Activated naive CD8-positive, alpha-beta T cell treated with anti-CD3 and anti-CD28 coated beads, Interleukin-2, amount 50 U/mL, for 24 hours (primary cell): ENCODE measurements around the gene SAPCD2.

ENCODE experiments used
- ATAC-seq: fragments of 150-1000 bp; cut with Tn5 transposase; one replicate; pipeline ENCODE4 v1.10.0; 2021
- DNase-seq: peaks from one replicate; pipeline ENCODE4 v3.0.0; 2021
- H3K27ac Mint-ChIP-seq: one replicate; pipeline ENCODE4 v1.8.0; 2021; ENCODE audit warnings: mild to moderate bottlenecking, mixed read lengths
- H3K27me3 Mint-ChIP-seq: one replicate; pipeline ENCODE4 v1.8.0; 2021; ENCODE audit warnings: mixed read lengths
- H3K36me3 Mint-ChIP-seq: one replicate; pipeline ENCODE4 v1.8.0; 2021; ENCODE audit warnings: low read depth, mixed read lengths
- H3K4me1 Mint-ChIP-seq: one replicate; pipeline ENCODE4 v1.8.0; 2021; ENCODE audit warnings: mixed read lengths
- H3K4me3 Mint-ChIP-seq: one replicate; pipeline ENCODE4 v1.8.0; 2021; ENCODE audit warnings: mild to moderate bottlenecking, moderate library complexity, mixed read lengths
- H3K9me3 Mint-ChIP-seq: one replicate; pipeline ENCODE4 v1.8.0; 2021; ENCODE audit warnings: mixed read lengths

SAPCD2 gene

DNA sequence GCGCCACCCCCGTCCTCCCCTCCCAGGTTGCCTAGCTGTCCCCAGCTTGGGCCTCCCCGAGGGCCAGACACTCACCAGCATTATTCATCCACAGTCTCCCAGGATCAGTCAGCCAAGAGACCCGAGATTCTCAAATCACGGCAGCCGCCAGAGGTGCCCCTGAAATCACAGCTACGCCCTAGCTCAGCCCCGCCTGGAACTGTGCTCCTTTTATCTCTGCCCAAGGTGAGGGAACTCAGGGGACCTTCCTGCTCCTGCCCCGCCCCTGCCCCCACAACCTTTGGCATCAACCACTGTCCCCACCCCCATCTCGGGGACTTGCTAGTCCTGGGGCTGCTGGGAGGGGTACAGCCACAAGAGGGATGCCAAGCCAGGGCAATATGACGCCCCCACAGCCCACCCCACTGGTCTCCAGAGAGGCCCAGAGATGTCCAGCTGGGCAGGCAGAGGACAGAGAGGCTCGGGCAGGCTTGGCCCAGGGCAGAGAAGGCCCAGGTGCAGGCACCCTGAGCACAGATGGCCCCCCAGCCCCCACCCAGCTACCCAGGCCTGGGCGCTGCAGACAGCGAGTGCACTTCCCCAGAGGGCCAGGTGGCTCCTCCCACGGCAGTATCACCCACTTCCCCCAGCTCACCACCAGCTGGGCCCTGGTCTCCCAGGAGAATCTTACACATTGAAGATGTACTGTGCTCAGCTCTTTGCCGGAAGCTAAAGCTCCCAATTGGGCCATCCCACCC is 38.3 kb downstream of the SAPCD2 start, which contains the start of gene FUT7:
Gene FUT7, minus strand, starts transcription at position 185 of the 737 bp plus-strand sequence. Its CDS starts 97 bp downstream, at position 88.
- Mint-ChIP-seq H3K9me3 (no peaks in the 10 kb centered on the region), H3K4me3 (peak within 1 kb of the TSS; percentile 30), H3K27ac (no peak within 1 kb of the TSS), H3K27me3 (peaks cover 4% of the 10 kb centered on the region), H3K4me1 (peaks cover 51% of the 10 kb centered on the region), H3K36me3 (no peaks in the 10 kb centered on the region)
- DNase-seq, result no peak
- ATAC-seq, result no peak

DNA sequence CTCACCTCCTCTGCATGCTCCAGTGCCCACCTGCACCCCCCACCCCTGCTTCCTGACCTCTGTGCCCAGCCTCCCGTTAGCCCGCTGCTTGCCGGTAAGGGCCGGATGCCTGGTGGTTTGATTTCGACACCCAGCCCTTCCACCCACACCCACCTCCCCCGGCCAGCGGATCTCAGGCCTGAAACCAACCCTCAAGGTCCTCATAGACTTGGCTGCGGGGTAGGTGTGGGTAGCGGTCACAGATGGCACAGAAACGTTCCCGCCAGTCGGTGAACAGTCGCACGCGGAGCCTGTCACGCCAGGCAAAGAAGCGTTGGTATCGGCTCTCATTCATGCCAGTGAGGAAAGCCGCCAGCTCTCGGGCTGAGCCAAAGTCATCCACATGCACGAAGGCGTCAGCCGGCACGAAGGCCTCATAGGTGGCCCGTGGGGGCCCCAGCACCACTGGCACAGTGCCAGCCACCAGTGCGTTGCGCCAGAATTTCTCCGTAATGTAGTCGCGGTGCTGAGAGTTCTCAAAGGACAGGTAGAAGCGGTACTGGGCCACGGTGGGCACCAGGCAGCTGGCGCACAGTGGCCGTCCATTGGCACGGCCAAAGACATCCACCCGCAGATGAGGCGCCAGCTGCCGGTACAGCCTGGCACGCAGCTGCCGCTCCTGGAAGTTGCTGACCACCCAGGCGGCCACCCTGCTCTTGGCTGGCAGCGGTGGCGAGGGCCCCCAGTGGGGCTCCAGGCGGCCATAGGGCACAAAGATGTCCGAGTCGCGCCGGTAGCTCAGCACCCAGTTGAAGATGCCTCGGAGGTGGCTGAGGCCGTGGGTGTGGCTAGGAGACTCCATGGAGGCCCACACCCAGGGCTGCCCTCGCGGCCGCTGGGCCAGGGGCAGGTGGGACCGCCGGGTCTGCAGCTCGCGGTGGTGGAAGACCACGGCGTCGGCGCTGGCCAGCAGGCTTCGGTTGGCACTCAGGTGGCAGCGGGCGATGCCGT is 39.5 kb downstream of the SAPCD2 start:
- Mint-ChIP-seq H3K27me3 (peaks cover 4% of the 10 kb centered on the region), H3K4me3 (peak overlapping the region; percentile 42), H3K27ac (no peak overlapping the region), H3K4me1 (peaks cover 51% of the 10 kb centered on the region), H3K9me3 (no peaks in the 10 kb centered on the region), H3K36me3 (no peaks in the 10 kb centered on the region)
- DNase-seq (peak; percentile 58), ATAC-seq (no peak)

DNA sequence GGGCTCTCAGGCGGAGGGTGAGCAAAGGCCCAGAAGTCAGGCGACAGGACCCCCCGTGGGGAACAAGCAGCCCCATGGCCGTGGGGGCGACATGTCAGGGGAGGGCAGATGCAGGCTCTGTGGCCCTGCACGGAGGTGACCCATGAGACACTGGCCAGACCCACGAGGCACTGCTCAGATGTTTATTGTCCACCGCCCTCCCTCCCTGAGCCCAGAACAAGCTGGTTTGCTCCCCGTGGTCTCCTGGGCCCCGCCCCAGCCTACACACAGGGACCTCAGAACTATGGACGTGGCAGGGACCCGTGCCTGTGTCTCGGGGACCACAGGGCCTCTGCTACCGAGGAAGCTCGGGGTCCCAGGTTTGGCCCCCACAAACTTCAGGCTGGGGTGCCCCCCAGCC is 40.4 kb downstream of the SAPCD2 start:
- Mint-ChIP-seq H3K4me3 (peak overlapping the region; percentile 51), H3K9me3 (no peaks in the 10 kb centered on the region), H3K27ac (no peak overlapping the region), H3K36me3 (no peaks in the 10 kb centered on the region), H3K4me1 (peaks cover 48% of the 10 kb centered on the region), H3K27me3 (peaks cover 4% of the 10 kb centered on the region)
- DNase-seq (no peak), ATAC-seq (no peak)

DNA sequence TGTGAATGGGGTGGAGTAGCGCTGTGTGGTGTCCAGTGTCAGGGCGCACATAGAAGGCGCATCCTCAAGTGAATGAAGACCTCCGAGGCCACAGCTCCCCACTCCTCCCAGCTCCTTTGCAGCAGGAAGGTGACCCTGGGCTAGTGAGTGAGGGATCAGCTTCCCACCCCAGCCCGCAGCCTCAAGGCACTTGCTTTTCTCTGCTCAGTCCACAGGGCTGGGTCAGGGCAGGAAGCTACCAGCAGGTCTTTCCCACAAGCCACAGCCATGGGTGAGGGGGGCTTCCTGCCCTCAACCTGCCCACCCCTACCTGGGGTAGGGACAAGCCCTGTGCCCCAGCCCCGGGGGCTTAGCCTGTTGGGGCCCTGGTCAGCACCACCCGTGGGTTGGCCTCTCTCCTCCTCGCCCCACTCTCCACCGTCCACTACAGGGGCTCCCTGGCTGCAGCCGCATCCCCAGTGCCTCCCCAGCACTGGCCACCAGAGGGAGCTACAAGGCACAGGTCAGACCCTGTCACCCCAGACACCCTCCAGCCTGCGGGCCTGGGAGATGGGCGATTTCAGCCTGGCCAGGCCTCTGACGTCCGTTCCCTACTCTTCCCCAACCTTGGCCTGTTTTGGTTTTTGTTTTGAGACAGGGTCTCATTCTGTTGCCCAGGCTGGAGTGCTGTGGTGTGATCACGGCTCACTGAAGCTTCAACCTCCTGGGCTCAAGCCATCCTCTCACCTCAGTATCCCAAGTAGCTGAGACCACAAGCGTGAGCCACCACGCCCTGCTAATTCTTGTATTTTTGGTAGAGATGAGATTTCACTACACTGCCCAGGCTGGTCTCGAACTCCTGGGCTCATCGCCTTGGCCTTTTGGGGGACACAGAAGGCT is 41.1 kb downstream of the SAPCD2 start:
- Mint-ChIP-seq H3K36me3 (no peaks in the 10 kb centered on the region), H3K4me3 (peak overlapping the region; percentile 66), H3K4me1 (peaks cover 41% of the 10 kb centered on the region), H3K27me3 (peaks cover 4% of the 10 kb centered on the region), H3K9me3 (no peaks in the 10 kb centered on the region), H3K27ac (no peak overlapping the region)
- ATAC-seq (peak; percentile 41), DNase-seq (peak; percentile 88)

DNA sequence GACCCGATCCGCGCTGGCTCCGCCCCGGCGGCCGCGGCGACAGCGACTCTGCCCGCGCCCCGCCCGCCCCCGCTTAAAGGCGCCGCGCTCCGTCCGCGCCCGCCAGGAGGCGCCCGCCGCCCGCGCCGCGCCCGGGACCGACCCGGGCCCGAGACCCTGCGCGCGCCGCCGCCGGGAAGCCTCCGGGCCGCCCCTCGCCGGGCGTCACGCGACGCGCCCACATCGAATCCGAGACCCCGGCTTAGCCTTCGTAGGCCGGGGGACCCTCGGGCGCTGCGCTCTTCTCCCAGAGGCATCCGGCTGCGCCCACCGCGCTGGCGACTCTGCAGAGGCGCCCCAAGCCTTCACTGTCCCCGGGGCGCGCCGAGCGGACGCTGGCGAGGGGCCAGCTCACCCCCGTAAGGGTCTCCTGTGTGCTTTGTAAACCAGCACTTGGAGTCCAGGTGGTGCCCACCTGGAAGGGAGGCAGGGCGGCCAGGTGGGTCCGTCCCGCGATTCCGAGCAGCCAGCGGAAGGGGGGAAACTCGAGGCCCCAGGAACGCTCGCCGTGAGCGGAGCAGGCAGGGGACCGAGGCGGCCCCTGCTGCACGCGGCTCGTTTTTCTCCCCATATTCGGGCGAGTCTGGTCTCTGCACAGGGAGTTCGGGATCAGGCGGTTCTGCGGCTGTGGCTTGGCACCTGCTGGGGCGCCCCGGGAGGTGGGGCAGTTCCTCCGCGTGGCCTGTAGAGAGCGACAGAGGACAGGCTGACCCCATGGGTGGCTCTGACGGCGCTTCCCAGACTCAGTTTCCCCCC is 41.9 kb downstream of the SAPCD2 start:
- ATAC-seq (peak; percentile 50), DNase-seq (peak; percentile 70)
- no peaks in the 10 kb centered on the region for H3K9me3 Mint-ChIP-seq
- peaks cover 4% of the 10 kb centered on the region for H3K27me3 Mint-ChIP-seq
- H3K4me3 Mint-ChIP-seq, result peak overlapping the region; percentile 66
- no peaks in the 10 kb centered on the region for H3K36me3 Mint-ChIP-seq
- no peak overlapping the region for H3K27ac Mint-ChIP-seq
- peaks cover 37% of the 10 kb centered on the region for H3K4me1 Mint-ChIP-seq

DNA sequence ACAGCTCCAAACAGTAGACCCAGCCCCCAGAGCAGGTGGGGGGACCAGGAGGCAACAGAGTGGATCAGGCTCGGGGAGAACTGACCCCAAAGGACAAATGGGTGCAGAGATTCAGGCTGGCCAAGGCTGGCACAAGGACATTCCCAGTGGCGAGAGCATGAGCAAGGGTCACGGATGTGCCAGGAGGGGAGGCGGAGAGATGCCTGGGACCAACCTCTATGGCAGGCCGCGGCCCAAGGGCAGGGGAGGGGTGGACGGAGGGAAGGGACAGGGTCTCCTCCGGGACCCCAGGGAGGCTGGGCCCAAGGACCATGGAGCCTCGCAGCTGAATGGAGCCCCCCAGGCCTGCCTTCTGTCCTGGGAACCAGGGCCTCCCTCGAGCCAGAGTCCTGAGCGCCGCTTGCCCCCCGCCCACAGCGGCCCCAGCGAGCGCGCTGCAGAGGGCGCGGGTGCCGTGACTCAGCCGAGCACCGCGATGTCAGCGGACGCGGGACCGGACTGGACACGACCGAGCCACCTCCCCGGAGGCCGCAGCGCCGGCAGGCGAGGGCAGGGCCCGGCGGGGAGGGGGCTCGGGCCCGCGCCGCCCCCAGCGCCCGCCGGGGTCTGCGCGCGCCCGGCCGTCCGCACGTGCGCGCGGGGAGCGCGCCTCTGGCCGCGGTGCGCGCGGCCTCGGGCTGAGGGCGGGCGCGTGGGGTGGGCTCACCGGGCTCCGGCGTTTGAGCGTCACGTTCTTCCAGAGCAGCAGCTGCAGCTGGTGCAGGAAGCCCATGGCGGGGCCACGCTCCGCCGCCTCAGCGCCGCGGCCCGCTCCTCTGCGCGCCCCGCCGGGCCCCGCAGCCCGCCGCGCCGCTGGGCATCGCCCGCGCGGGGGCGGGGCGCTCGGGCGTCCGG is 42.7 kb downstream of the SAPCD2 start, which contains the start of gene ABCA2:
Gene ABCA2, minus strand, starts transcription at position 869 of the 894 bp plus-strand sequence. Its CDS starts 97 bp downstream, at position 772.
- Mint-ChIP-seq H3K4me3 (peak within 1 kb of the TSS; percentile 69), H3K27me3 (peaks cover 4% of the 10 kb centered on the region), H3K9me3 (no peaks in the 10 kb centered on the region), H3K4me1 (peaks cover 32% of the 10 kb centered on the region), H3K36me3 (no peaks in the 10 kb centered on the region), H3K27ac (no peak within 1 kb of the TSS)
- DNase-seq (no peak), ATAC-seq (no peak)

DNA sequence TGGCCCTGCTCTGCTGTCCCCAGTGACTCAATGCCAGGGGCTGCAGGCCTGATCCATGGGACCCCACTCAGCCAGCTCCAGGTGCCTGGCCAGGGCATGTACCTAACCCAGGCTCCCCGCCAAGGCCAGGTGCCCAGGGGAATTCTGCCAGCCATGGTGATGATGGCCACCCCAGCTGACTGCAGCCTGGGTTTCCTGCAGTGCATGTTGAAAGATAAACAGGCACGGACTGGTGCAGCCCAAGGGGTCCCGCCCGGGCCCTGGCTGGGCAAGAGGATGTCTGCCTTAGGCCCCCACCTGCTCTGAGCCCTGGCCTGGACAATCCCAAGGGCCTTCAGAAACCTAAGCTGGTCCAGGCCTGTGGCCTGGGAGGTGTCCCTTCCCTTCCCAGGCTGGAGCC is 43.5 kb downstream of the SAPCD2 start:
- H3K4me1 Mint-ChIP-seq, result peaks cover 28% of the 10 kb centered on the region
- H3K4me3 Mint-ChIP-seq, result no peak overlapping the region
- no peak overlapping the region for H3K27ac Mint-ChIP-seq
- H3K36me3 Mint-ChIP-seq, result no peaks in the 10 kb centered on the region
- no peak for ATAC-seq
- no peak for DNase-seq
- no peaks in the 10 kb centered on the region for H3K9me3 Mint-ChIP-seq
- peaks cover 4% of the 10 kb centered on the region for H3K27me3 Mint-ChIP-seq

DNA sequence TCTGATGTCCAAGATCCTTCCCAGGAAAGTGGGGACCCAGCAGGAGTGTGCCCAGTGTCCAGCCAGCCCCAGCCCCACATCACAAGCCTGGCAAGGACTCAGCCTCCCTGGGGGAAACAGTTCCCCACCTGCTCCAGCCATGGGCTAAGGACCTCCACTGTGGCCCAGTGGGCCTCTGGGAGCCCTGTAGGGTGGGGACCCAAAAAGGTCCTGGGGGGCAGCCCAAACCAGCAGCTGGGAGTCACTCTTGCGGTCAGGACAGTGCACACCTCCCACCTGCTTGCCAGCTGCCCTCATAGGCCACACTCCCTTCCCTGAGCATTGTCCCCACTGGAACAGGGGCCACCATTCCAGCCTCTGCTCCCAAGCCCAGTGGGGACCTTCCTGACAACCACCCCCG is 44.0 kb downstream of the SAPCD2 start:
- peaks cover 27% of the 10 kb centered on the region for H3K4me1 Mint-ChIP-seq
- H3K36me3 Mint-ChIP-seq, result no peaks in the 10 kb centered on the region
- peaks cover 4% of the 10 kb centered on the region for H3K27me3 Mint-ChIP-seq
- DNase-seq (no peak), ATAC-seq (no peak)
- no peak overlapping the region for H3K4me3 Mint-ChIP-seq
- no peak overlapping the region for H3K27ac Mint-ChIP-seq
- H3K9me3 Mint-ChIP-seq, result no peaks in the 10 kb centered on the region

DNA sequence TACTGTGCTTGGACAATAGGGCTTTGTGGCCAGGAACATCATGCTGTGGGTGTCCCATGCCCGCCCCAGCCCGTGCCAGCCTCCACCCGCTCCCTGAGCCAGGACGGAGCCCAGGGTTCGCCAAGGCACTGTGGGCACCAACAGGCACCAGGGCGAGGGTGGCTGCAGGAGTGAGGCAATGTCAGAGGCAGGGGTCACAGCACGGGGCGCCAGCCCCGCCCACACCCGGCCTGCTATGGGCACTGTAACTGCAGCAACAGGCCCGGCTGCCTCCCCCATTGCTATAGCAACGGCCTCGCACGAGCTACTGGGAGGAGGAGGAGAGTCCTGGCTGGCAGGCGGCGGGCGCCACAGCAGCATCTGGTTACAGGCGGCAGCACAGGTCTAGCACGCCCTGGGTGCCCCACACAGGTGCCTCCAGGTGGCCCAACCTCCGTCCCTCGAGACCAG is 44.8 kb downstream of the SAPCD2 start:
- DNase-seq, result no peak
- Mint-ChIP-seq H3K4me3 (no peak overlapping the region), H3K27ac (no peak overlapping the region), H3K27me3 (peaks cover 4% of the 10 kb centered on the region), H3K4me1 (peaks cover 23% of the 10 kb centered on the region), H3K36me3 (no peaks in the 10 kb centered on the region), H3K9me3 (no peaks in the 10 kb centered on the region)
- ATAC-seq, result no peak

DNA sequence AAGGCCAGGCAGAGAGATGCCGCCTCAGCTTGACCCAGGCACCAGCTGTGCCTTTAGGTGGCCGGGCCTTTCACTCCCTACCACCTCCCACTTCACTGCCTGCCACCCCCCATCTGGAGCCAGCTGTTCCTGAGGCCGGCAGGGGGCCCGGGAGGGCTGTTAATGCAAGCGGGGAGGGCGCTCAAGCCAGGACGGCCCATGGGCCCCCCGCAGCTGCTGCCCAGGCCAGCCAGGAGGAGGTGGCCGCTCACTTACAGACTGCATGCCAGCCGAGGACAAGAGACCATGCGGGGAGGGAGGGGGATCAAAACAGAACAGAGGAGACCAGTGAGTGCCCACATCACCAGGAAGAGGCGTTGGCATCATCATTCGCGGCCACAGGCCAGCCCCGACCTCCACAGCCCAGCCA is 46.8 kb downstream of the SAPCD2 start:
- no peak overlapping the region for H3K4me3 Mint-ChIP-seq
- H3K27ac Mint-ChIP-seq, result no peak overlapping the region
- DNase-seq (no peak), ATAC-seq (no peak)
- H3K4me1 Mint-ChIP-seq, result peaks cover 4% of the 10 kb centered on the region
- H3K27me3 Mint-ChIP-seq, result peaks cover 2% of the 10 kb centered on the region
- no peaks in the 10 kb centered on the region for H3K36me3 Mint-ChIP-seq
- H3K9me3 Mint-ChIP-seq, result no peaks in the 10 kb centered on the region

DNA sequence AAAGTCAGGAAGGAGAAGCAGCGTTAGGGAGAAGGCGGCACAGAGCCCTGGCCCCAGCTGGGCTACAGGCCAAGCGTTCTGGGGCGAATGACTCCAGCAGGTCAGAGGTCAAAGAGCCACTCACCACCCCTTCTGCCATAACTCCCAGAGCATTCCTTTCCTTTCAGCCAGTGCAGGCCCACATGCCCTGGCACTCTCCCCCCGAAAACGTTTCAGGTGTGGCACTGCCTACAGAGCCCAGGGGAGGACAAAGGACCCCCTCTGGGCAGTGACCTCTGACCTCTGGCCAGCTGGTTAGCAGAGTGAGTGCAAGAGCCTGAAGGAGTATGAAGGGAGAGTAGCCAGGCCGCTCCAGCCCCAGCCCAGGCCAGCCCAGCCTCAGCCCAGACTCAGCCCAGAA is 47.2 kb downstream of the SAPCD2 start:
- H3K9me3 Mint-ChIP-seq, result no peaks in the 10 kb centered on the region
- ATAC-seq (no peak), DNase-seq (no peak)
- H3K36me3 Mint-ChIP-seq, result no peaks in the 10 kb centered on the region
- H3K27me3 Mint-ChIP-seq, result peaks cover 2% of the 10 kb centered on the region
- H3K4me3 Mint-ChIP-seq, result no peak overlapping the region
- H3K4me1 Mint-ChIP-seq, result peaks cover 4% of the 10 kb centered on the region
- no peak overlapping the region for H3K27ac Mint-ChIP-seq

DNA sequence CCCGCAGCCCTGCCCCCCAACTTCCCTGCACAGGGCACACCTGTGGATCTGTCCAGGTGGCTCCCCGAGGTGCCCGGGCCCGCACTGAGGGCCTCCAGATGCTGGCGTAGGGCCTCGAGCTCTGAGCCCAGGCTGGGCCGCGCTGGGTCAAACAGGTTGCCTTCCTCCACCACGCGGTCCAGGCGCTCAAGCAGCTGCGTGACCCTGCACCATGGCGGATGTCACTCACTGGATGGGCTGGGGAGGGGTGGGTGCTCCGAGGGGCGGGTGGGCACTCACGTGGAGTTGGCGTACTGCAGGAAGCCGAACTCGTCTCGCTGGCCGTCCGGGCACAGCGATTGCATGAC is 47.7 kb downstream of the SAPCD2 start:
- peaks cover 4% of the 10 kb centered on the region for H3K4me1 Mint-ChIP-seq
- DNase-seq, result no peak
- peaks cover 2% of the 10 kb centered on the region for H3K27me3 Mint-ChIP-seq
- no peak for ATAC-seq
- H3K4me3 Mint-ChIP-seq, result no peak overlapping the region
- no peak overlapping the region for H3K27ac Mint-ChIP-seq
- H3K9me3 Mint-ChIP-seq, result no peaks in the 10 kb centered on the region
- no peaks in the 10 kb centered on the region for H3K36me3 Mint-ChIP-seq
